GM18508 (cell line): ENCODE data around the gene GFRA1.

Experiments used
- ATAC-seq: cut with Tn5 transposase; IDR thresholded peaks from one replicate; pipeline ENCODE4 v1.9.1; 2021; ENCODE audit warnings: moderate number of reproducible peaks; ENCODE audit not compliant: insufficient read depth, unreplicated experiment

Gene GFRA1

DNA sequence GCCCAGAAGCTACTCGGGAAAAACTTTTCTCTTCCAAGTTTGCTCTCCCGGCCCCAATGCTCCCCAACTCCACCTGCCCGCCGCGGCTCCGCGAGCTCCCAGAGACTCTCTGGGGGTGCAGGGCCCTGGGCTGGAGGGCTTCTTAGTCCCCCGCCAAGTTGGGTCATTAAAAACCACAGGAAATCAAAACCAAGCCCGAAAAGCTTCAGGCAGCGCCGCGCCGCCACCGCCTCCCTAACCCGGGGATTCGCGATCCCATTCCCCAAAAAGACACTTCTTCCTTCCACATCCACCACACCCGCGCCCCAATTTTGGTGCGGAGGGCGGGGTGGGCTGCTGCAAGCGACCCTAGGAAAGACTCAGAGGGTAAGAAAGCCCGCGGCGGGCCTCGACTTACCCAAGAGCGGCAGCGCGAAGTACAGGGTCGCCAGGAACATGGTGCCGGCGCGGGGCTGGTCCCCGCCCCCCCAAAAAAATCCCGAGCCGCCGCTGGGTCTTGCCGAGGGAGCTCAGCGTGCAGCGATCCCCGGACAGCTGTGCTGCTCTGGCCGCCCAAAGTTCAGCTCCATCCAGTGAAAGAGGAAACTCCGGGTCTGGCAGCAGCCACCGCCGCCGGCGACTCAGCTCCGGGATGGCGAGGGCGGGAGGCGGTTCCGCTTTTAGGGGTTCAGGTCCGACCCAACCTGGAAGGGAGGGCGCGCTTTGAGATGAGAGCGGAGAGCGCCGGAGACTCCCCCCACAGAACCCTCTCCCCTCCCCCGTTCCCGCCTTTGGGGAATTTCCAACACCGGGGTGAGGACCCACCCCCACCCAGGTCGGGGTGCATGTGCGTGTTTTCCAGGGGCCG lies 1.2 kb downstream of the GFRA1 start:
- ATAC-seq: no peak

DNA sequence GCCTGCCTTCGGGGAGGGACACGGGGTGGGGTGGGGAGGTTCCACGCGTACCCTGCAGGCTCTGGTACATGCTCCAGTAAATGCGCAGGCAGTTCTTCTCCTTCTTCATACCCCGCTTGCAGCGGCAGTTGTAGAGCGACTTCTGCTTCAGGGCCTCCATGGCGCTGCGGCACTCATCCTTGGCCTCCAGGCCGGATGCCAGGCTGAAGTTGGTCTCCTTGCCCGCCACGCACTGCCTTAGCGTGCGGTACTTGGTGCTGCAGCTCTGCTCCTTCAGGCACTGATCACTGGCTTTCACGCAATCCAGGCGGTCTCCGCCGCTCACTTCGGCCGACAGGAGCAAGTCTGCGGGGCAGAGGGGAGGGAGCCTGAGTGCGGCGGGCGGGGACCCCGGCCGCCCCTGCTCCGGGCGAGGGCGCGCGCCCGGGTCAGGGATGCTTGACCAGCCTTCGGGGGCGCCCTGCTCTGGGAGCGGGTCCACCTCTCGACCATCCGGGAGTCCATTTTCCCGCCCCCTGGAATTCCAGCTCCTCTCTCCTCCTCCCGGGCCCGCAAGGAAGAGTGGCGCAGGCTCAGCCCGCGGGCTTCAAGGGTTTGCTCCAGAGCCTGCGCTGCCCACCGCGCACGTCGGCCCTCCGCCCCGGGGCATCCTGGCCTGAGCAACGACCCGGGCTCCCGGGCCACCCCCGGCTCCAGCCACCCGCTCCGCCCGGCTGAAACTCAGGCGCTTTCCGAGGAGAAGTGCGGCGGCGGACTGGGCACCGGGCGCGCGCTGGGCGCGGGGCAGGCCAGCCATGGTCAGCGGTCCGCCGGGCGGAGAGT lies 2.0 kb downstream of the GFRA1 start:
- no peak for ATAC-seq

DNA sequence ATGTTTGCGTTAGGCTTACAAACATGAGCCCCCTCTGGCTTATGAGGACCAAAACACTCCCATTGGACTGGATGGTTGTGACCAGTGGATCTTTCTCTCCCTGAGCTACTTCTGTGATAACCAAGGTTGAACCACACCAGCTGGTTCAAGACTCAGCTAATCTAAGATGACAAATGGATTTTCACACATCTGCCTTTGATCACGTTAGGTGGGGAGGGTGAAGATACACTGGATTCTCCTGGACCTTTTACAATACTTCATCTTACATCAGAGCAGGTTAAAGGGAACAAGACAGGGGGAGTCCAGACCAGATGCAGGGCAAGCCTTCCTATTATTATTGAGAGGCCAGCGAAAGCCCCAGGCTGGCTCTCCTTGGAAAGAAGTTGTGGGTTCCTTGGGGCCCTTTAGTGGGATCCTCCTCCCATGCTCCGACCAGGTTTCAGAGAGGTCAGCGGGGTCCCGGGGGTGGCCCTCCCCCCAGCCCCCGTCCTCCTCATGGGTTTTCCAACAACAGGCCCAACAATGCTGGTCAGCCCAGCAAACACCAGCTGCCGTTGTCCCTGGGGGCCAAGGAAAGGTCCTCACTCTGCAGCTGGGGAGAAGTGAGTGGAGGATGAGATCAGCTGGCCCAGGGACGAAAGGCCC lies 2.8 kb downstream of the GFRA1 start:
- no peak for ATAC-seq

DNA sequence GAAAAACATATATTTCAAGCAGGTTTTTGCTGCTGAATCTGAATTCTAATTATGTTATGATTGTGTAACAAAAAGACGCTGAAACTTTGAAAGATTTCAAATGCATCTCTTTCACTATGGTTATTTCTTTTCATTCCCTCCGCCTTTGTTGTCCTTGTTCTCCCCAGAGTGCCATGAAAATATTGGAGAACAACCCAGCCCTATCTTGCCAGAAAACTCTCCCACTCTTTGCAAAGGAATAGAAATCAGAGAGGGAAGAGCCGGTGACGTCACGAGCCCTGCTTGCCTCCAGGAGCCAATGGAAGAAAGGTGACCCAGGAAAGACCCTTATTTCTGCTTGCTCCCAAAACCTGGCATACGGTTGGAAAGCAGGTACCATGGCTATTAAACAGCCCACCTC lies 3.4 kb downstream of the GFRA1 start:
- ATAC-seq: no peak

DNA sequence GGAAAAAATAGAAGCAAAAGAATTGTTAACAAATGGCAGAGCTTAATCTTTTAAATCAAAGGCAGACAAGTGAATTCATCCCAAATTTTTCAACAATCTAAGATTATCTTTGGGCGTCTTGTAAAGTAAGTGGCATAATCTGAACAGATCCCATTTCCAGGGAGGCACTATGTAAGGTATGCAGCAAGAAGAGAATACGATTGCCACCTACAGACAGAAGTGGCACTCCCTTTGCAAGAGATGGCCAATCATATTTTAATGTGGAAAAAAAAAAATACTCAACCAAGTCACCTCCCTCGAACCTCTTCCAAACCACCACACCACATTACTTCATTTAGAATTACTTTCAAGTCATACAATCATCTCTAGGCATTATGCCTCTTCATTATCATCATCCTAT lies 4.0 kb downstream of the GFRA1 start:
- no peak for ATAC-seq

DNA sequence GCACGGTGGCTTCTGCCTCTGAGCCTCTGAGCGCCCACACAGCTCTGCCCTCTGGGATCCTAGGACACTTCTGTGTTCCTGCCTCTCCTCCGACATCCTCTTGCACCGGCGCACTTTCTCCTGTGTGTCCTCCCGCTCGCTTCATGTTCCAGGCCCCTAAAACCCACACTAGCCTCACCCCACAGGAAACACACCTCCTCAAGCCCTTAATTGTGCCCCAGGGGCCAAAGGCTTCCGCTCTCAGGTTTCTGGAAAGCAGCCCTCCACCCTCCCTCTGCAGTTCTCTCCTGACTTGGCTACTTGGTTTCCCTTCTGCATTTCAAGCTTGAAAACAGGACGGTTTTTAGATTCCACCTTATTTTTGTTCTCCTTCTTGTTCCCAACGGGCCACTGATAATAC lies 7.3 kb downstream of the GFRA1 start:
- ATAC-seq: no peak

DNA sequence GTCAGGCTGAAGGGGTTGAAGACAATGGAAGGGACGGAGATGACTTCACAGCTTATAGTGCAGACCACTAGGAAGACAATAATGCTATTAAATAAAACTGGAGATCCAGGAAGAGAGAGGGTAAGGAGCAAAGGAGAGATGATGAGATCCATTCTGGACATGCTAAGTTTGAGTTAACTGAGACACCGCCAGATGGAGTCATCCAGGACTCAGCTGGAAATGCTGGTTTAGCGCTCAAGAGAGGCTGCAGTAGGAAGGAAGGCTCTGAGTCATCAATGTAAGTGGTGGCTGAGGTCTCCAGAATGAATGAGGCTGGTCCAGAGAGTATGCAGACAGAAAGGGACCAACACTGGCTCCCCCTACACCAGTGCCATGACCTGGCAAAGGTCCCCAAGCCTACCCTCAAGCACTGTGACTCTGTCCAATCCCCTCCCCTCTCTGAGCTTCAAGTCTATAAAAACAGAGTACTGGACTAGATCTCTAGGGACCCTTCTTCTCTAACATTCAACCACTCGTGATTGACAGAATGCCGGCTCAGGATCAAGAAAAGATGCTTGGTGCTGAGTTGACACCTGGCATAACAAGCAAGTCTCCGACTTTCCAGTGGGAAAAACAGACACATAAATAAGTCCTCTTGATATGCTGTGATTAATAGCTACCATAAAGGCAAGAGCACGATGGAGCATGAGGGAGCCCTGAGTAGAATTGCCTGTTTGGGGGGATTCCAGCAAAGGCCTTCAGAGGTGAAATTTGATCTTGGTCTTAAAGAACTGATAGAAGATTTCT lies 8.9 kb downstream of the GFRA1 start:
- no peak for ATAC-seq

DNA sequence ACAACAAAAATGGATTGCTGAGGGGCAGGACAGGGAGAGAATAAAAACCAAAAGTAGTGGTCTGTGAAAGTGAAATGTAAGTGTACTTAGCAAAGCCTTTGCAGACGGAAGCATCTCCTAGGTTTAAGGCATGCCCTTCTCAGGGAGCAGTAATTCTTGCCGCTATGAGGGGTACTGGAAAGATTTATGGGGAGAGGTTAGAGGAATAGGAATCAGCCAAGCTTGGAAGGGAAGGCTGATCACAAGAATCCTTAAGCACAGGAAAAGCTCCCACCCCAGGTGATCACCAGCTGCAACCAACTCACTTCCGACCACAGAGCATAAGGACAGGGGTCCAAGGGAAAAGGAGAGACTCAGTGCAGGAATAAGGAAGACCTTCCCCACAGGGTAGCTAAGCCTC lies 10.3 kb downstream of the GFRA1 start:
- ATAC-seq: no peak

DNA sequence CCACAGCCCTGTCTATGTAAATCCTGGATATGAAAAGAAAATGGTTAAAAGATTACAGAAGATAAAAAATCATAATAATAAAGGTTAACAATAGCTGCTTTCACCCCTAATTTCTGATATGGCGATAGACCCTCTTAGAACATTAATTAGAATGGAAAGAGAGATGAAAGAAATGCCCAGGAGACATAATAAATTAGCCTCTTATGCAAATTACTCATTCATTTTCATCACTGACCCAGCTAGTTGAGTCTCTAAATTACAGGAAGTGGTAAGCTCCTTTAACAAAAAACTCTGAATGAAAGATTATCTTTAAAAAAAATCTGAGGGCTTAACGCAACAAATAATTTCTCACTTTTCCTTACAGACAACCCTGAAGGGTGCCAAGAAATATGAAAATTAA lies 12.4 kb downstream of the GFRA1 start:
- ATAC-seq: no peak

DNA sequence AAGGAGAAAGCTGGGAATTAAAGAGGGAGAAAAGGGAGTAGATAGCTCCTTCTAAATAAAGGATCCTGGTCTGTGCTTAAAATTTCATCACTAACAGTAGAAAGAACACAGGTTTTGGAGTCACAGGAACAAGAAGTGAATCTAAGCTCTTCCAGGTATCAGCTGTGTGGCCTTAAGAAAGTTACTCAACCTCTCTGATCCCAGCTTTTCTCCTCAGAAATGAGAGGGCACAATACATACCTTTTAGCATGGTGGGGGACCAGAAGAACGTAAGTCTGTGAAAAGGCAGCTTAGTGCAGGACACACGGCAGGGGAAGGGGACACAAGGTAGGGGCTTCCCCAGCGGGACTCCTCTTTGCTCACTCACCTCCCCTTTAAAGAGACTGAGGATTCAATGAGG lies 13.4 kb downstream of the GFRA1 start:
- no peak for ATAC-seq

DNA sequence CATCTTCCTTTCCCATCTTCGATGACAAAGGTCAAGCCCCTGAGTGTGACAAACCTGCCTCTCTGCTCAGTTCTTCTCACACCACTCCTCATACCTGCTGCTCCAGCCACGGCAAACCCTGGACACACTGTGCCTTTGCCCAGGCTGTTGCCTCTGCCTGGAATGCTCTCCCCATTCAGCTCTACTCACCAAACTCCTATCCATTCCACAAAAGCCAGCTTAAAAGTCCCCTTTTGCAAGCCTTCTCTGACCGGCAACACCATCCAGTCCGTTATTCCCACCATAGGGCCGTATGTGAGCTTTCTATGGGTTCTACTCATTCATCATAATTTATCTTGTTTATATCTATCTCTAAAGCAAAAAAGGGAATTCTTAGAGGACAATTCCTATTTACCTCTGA lies 15.2 kb downstream of the GFRA1 start:
- no peak for ATAC-seq

DNA sequence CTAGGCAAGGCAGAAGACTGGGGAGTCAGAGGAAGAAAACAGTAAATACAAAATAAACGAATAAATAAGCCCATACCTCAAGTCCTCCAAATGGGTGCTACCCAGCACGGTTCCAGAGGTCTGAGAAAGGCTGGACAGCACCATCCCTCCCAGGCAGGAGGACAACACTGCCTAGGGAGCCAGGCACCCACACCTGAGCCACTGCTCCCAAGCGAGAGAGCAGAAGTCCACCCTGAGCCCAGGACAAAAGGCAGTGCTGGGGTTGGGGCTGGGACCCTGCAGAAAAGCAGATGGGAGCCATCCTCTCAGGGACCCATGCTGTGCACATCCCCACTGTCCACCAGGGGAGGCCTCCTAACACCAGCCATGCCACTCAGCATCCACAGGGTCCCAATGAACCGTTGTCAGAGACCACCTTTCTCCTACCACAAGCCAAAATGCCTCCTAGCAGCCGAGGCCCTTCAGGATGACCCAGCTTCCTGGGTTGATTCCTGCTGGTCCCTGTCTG lies 16.2 kb downstream of the GFRA1 start:
- ATAC-seq: no peak

DNA sequence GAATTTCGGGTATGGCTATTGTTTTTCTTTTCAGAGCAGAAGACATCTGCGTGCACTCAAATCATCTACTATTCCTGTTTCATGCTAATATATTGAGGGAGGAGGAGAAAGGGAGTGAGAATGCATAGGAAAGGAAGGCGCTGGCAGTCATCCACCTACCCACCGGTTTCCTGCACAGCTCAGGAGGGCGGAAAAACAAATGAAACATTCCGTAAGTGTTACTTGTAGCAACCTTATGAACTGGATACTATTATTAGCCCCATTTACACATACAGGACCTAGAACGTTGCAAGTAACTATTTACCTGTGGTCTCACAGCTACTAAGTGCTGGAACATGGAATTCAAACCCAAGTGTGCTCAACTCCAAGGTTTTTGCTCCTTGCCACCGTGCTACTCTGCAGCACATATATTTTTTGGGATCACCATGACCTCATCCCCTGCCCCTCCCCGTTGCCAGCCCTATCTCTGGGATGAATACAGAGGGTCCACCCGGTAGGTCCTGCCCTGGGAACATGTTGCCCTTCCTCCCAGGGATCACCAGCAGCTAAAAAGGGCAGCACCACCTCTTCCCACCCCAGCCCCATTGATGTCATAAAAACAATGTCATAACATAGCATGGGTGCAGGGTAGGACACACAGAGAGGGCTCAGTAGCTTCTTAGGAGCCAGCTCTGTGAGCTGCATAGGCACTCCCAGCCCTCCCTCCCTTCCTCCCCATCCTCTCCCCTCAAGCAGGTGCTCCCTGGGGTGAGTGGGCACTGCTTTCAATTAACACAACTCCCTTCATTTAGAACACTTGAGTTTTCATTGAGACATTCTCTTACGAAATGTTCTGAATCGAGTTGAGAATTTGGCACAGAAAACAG lies 16.9 kb downstream of the GFRA1 start:
- no peak for ATAC-seq

DNA sequence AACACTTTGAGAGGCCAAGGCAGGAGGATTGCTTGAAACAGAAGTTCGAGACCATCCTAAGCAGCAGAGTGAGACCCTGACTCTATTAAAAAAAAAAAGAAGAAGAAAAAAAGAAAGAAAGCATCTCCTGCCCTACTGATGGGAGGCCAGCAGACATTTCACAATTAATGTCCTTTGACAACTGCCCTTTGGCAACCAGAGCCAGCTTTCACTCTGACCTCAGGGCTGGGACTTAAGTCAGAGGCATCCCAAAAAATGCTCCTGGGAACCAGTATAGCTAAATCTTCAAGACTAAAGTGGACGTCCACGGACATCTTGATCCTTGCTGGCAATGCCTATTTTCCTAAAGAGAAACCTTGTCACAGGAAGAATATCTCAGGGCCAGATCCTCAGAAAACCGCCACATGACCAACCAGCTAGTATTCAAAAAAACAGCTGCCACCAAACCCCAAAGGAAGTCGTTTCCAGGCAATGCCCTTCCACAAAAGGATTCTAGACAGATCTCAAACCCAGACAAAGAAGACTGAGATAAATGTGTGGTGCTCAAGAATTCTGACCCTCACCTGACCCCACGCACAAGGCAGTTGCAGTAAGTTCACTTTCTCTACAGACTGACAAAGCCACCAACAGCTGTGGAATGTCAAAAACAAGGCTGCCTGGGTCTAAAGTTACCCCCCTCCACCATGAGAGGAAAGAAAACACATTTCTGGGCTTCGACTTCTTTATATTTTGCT lies 18.4 kb downstream of the GFRA1 start:
- ATAC-seq: no peak

DNA sequence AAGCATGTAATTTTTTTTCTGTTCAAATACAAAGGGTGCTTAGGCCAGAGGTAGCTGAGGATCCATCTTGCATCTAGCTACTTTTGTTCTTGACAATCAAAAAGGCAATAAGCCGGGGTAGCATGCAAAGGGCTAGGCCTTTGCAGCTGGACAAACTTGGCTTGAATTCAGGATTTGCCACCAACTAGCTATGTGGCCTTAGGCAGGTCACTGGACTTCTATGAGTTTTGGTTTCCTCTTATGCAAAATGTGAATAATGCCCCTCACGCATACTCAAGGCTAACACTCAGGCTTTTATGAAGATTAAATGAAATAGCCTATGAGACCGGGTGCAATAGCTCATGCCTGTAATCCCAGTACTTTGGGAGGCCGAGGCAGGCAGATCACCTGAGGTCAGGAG lies 19.3 kb downstream of the GFRA1 start:
- no peak for ATAC-seq

DNA sequence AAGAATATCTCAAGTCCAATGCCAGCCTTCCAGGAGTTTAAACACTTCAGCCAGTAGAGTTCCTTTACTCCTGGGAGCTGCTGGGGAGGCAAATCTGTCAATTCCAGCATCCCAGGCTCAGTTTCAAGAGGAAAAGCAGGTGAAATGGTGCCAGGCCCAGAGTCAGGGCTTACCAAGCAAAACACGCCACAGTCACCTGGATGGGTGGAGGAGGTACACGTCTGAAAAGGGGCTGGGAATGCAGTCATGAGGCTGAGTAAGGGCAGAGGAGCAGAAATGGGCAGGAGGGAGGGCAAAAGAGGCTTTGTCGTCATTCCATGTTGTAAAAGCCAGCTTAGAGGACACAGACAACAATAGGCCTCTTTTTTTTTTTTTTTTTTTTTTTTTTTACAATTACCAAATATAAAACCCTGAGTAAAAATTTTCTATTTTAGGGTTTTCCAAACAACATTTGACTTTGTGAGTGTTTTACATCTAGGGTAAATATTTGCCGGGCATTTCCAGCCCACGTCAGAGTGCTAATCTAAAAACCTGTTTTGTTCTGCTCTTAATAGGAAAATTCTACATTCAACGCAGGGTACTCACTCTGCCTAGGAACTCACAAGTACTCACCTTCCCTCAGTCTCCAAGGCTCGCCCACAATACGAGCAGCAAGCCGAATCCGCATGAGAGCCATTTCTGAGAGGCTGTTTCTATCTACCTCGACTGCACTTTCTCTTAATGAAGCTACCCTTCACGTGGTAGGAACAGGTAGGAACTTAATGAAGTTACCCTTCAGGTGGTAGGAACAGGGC lies 21.2 kb downstream of the GFRA1 start:
- no peak for ATAC-seq

DNA sequence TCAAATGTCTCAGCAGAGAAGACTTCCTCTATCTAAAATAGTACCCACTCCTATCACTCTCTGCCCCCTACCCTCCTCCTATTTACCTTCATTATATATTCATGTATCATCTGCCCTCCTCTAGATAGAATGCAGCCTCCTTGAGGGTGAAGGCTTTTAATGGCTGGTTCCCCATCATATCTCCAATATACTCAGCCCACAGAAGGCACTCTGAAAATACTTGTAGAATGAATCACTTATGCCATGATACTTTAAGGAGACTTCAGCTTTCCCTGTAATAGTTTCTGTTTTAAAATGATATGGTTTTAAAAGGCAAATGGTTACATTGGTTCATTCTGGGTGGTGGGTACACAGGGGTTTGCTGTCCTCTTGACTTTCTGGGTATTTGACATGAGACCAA lies 25.3 kb downstream of the GFRA1 start:
- ATAC-seq: no peak

DNA sequence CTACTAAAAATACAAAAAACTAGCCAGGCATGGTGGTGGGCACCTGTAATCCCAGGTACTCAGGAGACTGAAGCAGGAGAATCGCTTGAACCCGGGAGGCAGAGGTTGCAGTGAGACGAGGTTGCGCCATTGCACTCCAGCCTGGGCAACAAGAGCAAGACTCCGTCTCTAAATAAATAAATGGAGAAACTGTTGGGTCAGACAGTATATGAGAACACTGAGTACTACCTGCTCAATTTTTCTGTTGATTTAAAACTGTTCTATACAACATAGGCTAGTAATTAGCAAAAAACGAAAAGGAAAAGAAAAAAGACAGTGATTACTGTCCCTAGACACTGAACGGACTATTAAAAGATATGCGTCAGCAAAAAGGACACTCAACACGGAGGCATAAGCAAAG lies 26.7 kb downstream of the GFRA1 start:
- ATAC-seq: no peak
